Uterus (tissue), 4 donors: ENCODE results near the gene CAPZB. TPM values are rescaled to one million over a fixed set of nuclear protein-coding genes. Genes with fewer than 3 reads are reported as not detected.

Source experiments
- DNase-seq, 2 donors: peaks; one replicate each; pipeline ENCODE4 v3.0.0-alpha.2; 2019 to 2020
- H3K27ac ChIP-seq, 2 donors: fragments of 200-600 bp; sonication (generic); 1 replicate in 1 of 2; 2 replicates in 1 of 2; pipeline ENCODE4 v1.5.1; 2016 to 2018
- H3K27me3 ChIP-seq, 2 donors: fragments of 200-600 bp; sonication (generic); one replicate each; pipeline ENCODE4 v1.5.1; 2018 to 2019; ENCODE audit warnings: control low read depth in 1 of 2
- H3K36me3 ChIP-seq, 2 donors: fragments of 200-600 bp; sonication (generic); one replicate each; pipeline ENCODE4 v1.5.1; 2019; ENCODE audit warnings: control low read depth in 1 of 2
- H3K4me1 ChIP-seq, 2 donors: fragments of 200-600 bp; sonication (generic); one replicate each; pipeline ENCODE4 v1.5.1; 2018 to 2019; ENCODE audit warnings: control low read depth in 1 of 2
- H3K4me3 ChIP-seq, 2 donors: fragments of 200-600 bp; sonication (generic); 1 replicate in 1 of 2; 2 replicates in 1 of 2; pipeline ENCODE4 v1.5.1; 2018 to 2019; ENCODE audit warnings: mild to moderate bottlenecking in 1 of 2
- H3K9me3 ChIP-seq, 2 donors: fragments of 200-600 bp; sonication (generic); one replicate each; pipeline ENCODE4 v1.5.1; 2019; ENCODE audit warnings: control low read depth in 1 of 2
- POLR2A ChIP-seq, 2 donors: fragments of 450-650 bp; IDR thresholded peaks; one replicate each; pipeline ENCODE4 v1.6.1; 2016; ENCODE audit warnings: antibody characterized with exemption in 2 of 2, mild to moderate bottlenecking in 1 of 2, moderate library complexity in 1 of 2
- intact Hi-C: fragments of 100-400 bp; cut with DNase I; formaldehyde crosslinking; loops from one replicate; pipeline ENCODE4 v1.15.1; 2023; ENCODE audit warnings: low total_unique reads
- total RNA-seq, 4 donors: library from RNA; depleted of rRNA in 3 of 4; stranded (reverse); fragments of >200 nt in 3 of 4; gene quantifications; one replicate each; pipeline versions ENCODE4 v1.1.0 to v1.2.4, GENCODE V29; 2014 to 2023
- TF ChIP-seq, protein P1 (sequence below), 4 experiments: fragments of 200-600 bp in 2 of 4; fragments of 450-650 bp in 2 of 4; sonication (generic) in 2 of 4; IDR thresholded peaks; one replicate each; pipeline ENCODE4 v1.5.1; 2016 to 2019; ENCODE audit warnings: antibody characterized with exemption in 4 of 4, mild to moderate bottlenecking in 2 of 4, moderate library complexity in 1 of 4
- donor health status: DM: yes; HTN: yes; CAD: no.

CAPZB gene
- total RNA-seq, 4 donors from 2014 or later: 94.4 to 281 (median 141) TPM

- Histone ChIP-seq H3K27me3 (no peaks in the 10 kb centered on the region), H3K4me1 (peaks cover 13 to 40% of the 10 kb centered on the region in 2 donors), H3K27ac (peak overlapping the region in 1 of 2 donors; percentile 20), H3K4me3 (no peak overlapping the region), H3K9me3 (no peaks in the 10 kb centered on the region), H3K36me3 (no peaks in the 10 kb centered on the region)
- DNase-seq: no peak
- TF ChIP-seq, protein P1, sequence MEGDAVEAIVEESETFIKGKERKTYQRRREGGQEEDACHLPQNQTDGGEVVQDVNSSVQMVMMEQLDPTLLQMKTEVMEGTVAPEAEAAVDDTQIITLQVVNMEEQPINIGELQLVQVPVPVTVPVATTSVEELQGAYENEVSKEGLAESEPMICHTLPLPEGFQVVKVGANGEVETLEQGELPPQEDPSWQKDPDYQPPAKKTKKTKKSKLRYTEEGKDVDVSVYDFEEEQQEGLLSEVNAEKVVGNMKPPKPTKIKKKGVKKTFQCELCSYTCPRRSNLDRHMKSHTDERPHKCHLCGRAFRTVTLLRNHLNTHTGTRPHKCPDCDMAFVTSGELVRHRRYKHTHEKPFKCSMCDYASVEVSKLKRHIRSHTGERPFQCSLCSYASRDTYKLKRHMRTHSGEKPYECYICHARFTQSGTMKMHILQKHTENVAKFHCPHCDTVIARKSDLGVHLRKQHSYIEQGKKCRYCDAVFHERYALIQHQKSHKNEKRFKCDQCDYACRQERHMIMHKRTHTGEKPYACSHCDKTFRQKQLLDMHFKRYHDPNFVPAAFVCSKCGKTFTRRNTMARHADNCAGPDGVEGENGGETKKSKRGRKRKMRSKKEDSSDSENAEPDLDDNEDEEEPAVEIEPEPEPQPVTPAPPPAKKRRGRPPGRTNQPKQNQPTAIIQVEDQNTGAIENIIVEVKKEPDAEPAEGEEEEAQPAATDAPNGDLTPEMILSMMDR (IDR thresholded peaks at IDR 0.05): no peak
- no peak for TF ChIP-seq POLR2A (IDR thresholded peaks at IDR 0.05)
- intact Hi-C loops: no loop called here
These were observed 7.8 kb downstream of the CAPZB start for GRCh38 chr1:19477284-19478249.

DNA sequence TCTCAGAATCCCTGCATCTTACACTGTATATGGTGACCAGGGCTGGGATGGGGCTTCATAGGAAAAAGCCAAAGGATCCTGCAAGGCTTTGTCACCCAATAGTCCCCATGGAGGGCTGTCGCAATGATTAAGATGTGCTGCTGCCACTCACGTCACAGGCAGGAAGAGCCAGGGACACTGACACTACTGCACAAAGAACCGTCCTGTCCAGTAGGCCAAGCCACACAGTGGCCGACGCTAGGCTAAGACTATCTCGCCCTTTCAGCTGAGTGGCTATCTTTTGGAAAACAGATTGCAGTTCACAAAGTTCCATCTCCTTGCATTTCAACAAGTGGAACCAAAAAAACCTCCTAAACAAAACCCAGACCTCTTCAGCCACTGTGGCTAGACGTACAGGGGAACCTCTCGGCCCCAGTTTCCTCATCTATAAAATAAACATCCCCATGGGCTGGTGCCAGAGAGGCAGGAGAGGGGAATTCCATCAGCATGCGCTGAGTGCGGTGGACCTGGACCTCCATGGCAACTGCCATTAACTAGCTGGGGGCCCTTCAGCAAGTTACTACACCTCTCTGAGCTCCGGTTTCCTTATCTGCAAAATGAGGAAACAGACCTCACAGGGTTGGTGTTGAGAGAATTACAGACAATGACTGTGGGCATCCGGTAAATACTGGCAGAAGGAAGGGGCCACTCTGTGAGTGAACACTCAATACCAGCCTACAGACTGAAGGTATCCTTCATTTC, 8.7 kb downstream of the CAPZB start:
- Histone ChIP-seq H3K4me1 (peaks cover 13 to 31% of the 10 kb centered on the region in 2 donors), H3K36me3 (no peaks in the 10 kb centered on the region), H3K4me3 (no peak overlapping the region), H3K27me3 (no peaks in the 10 kb centered on the region), H3K27ac (peak overlapping the region; percentile 20 to 39), H3K9me3 (no peaks in the 10 kb centered on the region)
- TF ChIP-seq, protein P1 (IDR thresholded peaks at IDR 0.05): no peak
- peak in 1 of 2 donors; percentile 7 for TF ChIP-seq POLR2A (IDR thresholded peaks at IDR 0.05)
- intact Hi-C loops: no loop called here
- DNase-seq: no peak

GRCh38 chr1:19475296-19475695, 10.0 kb downstream of the CAPZB start:
- DNase-seq: no peak
- Histone ChIP-seq H3K27ac (no peak overlapping the region), H3K36me3 (no peaks in the 10 kb centered on the region), H3K9me3 (no peaks in the 10 kb centered on the region), H3K27me3 (no peaks in the 10 kb centered on the region), H3K4me3 (no peak overlapping the region), H3K4me1 (peaks cover 10 to 23% of the 10 kb centered on the region in 2 donors)
- intact Hi-C loops: no loop called here
- TF ChIP-seq POLR2A (IDR thresholded peaks at IDR 0.05): no peak
- TF ChIP-seq, protein P1 (IDR thresholded peaks at IDR 0.05): no peak

DNA sequence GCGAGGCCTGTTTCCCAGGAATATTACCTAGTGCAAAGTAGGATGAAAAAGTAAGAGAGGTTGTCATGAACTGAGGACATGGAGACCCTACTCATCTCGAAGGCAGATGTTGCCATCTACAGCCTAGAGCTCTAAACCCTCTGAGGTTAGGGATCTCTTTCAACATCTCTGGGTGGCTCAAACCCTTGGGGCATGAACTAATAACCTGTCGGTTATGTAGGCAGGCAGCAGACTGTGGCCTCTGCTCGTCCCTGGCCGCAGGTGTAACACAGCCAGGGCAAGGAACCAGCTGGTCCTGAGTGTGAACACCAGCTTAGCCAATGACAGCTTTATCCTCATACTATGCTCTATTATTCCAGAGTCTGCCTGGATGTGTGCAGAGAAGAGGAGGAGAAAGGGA, 13.2 kb downstream of the CAPZB start:
- DNase-seq: no peak
- no peak overlapping the region for H3K27ac ChIP-seq
- no peak for TF ChIP-seq POLR2A (IDR thresholded peaks at IDR 0.05)
- TF ChIP-seq, protein P1 (IDR thresholded peaks at IDR 0.05): no peak
- H3K4me3 ChIP-seq: no peak overlapping the region
- H3K36me3 ChIP-seq: no peaks in the 10 kb centered on the region
- H3K4me1 ChIP-seq: peaks cover 10 to 22% of the 10 kb centered on the region in 2 donors
- no peaks in the 10 kb centered on the region for H3K27me3 ChIP-seq
- no peaks in the 10 kb centered on the region for H3K9me3 ChIP-seq
- intact Hi-C loops: no loop called here
